Measurements from ENCODE around the gene INSL3.
A peak's percentile ranks its signal among the peaks of the same experiment; 100 is the strongest.
"Not testable (repeated sequence)": the region's sequence is repeated elsewhere in the genome, so short reads cannot be mapped to it uniquely, and the experiment has no call there.

Gene INSL3

GRCh38 chr19:17783721-17784120 is 37.6 kb downstream of the INSL3 start:
- not testable (repeated sequence) for DNase-seq (ENCODE audit: low read depth in 3 of 3)

- DNase-seq (ENCODE audit: low read depth in 3 of 3), result no peak
Observed at GRCh38 chr19:17780781-17781180, 40.5 kb downstream of the INSL3 start.

GRCh38 chr19:17778968-17779929 is 42.1 kb downstream of the INSL3 start:
- DNase-seq (ENCODE audit: low read depth in 3 of 3), result no peak

GRCh38 chr19:17778251-17778967 is 42.9 kb downstream of the INSL3 start:
- DNase-seq (ENCODE audit: low read depth in 3 of 3), result peak in 1 of 3 experiments; percentile 62

- not testable (repeated sequence) for DNase-seq (ENCODE audit: low read depth in 3 of 3)
Observed at GRCh38 chr19:17777840-17778239, 43.5 kb downstream of the INSL3 start.

GRCh38 chr19:17775991-17776803 is 45.1 kb downstream of the INSL3 start:
- DNase-seq (ENCODE audit: low read depth in 3 of 3), result no peak

GRCh38 chr19:17775245-17775927 is 45.9 kb downstream of the INSL3 start:
- DNase-seq (ENCODE audit: low read depth in 3 of 3), result peak in 1 of 3 experiments; percentile 32

- DNase-seq (ENCODE audit: low read depth in 3 of 3), result no peak
Observed at GRCh38 chr19:17772172-17772571, 49.1 kb downstream of the INSL3 start.

- no peak for DNase-seq (ENCODE audit: low read depth in 3 of 3)
Observed at GRCh38 chr19:17770613-17771012, 50.7 kb downstream of the INSL3 start.

- no peak for DNase-seq (ENCODE audit: low read depth in 3 of 3)
Observed at GRCh38 chr19:17767559-17767958, 53.8 kb downstream of the INSL3 start.

- DNase-seq (ENCODE audit: low read depth in 3 of 3), result no peak
Observed at GRCh38 chr19:17766543-17767131, 54.7 kb downstream of the INSL3 start.

Data from stimulated activated CD4-positive, alpha-beta T cell treated with anti-CD3 and anti-CD28 coated beads, TNF-alpha, amount 100 ng/mL, for 24 hours (primary cell).